Activated T-helper 17 cell treated with anti-CD3 and anti-CD28 coated beads, Interleukin-2, amount 50 U/mL, for 72 hours (primary cell): ENCODE results near the gene BOLA3. TPM values are rescaled to one million over a fixed set of nuclear protein-coding genes. Genes with fewer than 3 reads are reported as not detected.

Experiments used
- ATAC-seq: fragments of 150-1000 bp; cut with Tn5 transposase; replicated peaks from 2 replicates; pipeline ENCODE4 v1.10.0; 2021; ENCODE audit warnings: mild to moderate bottlenecking, moderate library complexity
- H3K27ac Mint-ChIP-seq: one replicate; pipeline ENCODE4 v1.8.0; 2022; ENCODE audit warnings: mixed read lengths
- H3K27me3 Mint-ChIP-seq: one replicate; pipeline ENCODE4 v1.8.0; 2022; ENCODE audit warnings: mixed read lengths
- H3K36me3 Mint-ChIP-seq: one replicate; pipeline ENCODE4 v1.8.0; 2022; ENCODE audit warnings: low read depth, mild to moderate bottlenecking, mixed read lengths
- H3K4me1 Mint-ChIP-seq: one replicate; pipeline ENCODE4 v1.8.0; 2022; ENCODE audit warnings: mixed read lengths
- H3K4me3 Mint-ChIP-seq: one replicate; pipeline ENCODE4 v1.8.0; 2022; ENCODE audit warnings: mild to moderate bottlenecking, mixed read lengths
- H3K9me3 Mint-ChIP-seq: one replicate; pipeline ENCODE4 v1.8.0; 2022; ENCODE audit warnings: mixed read lengths
- total RNA-seq, 2 donors: library from RNA; stranded (reverse); gene quantifications; one replicate each; pipeline ENCODE4 v1.2.3, GENCODE V29; 2022

The BOLA3 gene
- total RNA-seq, 2 donors from 2014 or later: 35.7 to 51.7 TPM

GRCh38 chr2:74087696-74088095 lies 60.0 kb downstream of the BOLA3 start:
- no peaks in the 10 kb centered on the region for H3K27me3 Mint-ChIP-seq
- H3K36me3 Mint-ChIP-seq: peaks cover 96% of the 10 kb centered on the region
- no peak overlapping the region for H3K27ac Mint-ChIP-seq
- no peak overlapping the region for H3K4me3 Mint-ChIP-seq
- peaks cover 18% of the 10 kb centered on the region for H3K4me1 Mint-ChIP-seq
- ATAC-seq: no peak
- no peaks in the 10 kb centered on the region for H3K9me3 Mint-ChIP-seq

GRCh38 chr2:74086021-74086420 lies 61.7 kb downstream of the BOLA3 start:
- H3K27me3 Mint-ChIP-seq: no peaks in the 10 kb centered on the region

More at GRCh38 chr2:74086021-74086420, 61.7 kb downstream of the BOLA3 start:
- no peaks in the 10 kb centered on the region for H3K9me3 Mint-ChIP-seq
- H3K27ac Mint-ChIP-seq: no peak overlapping the region
- no peak overlapping the region for H3K4me3 Mint-ChIP-seq
- peaks cover 98% of the 10 kb centered on the region for H3K36me3 Mint-ChIP-seq
- peaks cover 16% of the 10 kb centered on the region for H3K4me1 Mint-ChIP-seq
- no peak for ATAC-seq

Other genes starting within 250 kb of the BOLA3 start
- gene DGUOK, start 221.0 kb downstream of the BOLA3 start, total RNA-seq: 10 to 100 TPM; 66.7 to 87.8 TPM
- gene TET3, start 163.0 kb downstream of the BOLA3 start, total RNA-seq: 10 to 100 TPM; 15.1 to 42.6 TPM
- gene MOB1A, start 31.0 kb upstream of the BOLA3 start, total RNA-seq: 100 to 1,000 TPM; 155 to 159 TPM
- gene MTHFD2, start 50.7 kb upstream of the BOLA3 start, total RNA-seq: 100 to 1,000 TPM; 281 to 284 TPM
- gene SLC4A5, start 195.5 kb upstream of the BOLA3 start, total RNA-seq: 1 to 10 TPM; 2.2 to 4.4 TPM
- gene DCTN1, start 232.4 kb upstream of the BOLA3 start, total RNA-seq: 100 to 1,000 TPM in 1 of 2 donors, 10 to 100 TPM in 1; 84.0 to 108 TPM